ENCODE data around the gene ASPA. TPM values are rescaled to one million over a fixed set of nuclear protein-coding genes. Genes with fewer than 3 reads are reported as not detected.

ASPA gene
- total and polyA plus RNA-seq, 2 experiments from 2014 or later = 0.13 TPM; not detected in 1

DNA sequence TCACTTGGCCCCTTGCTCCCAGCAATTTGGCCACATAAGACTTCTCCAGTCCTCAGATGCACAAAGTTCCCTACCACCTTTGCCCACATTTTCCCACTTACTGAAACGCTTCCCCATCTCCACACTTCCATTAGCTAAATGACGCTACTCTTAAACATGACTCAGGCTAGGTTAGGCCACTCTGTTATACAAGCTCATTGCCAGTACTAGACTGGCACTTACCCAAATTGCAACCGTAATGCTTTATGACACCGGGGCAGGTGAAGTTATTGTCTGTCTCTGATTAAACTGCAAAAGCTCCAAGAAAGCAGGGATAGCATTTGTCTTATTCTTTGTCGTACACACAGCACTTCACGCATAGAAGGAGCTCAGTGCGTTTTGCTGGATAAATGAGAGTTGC, 29.2 kb downstream of the ASPA start:
- Histone ChIP-seq H3K4me2 (no peak overlapping the region), H3K36me3 (ENCODE audit: insufficient read depth) (no peaks in the 10 kb centered on the region; the same call in 1 of the 2 replicates), H3K27ac (ENCODE audit: low read depth) (no peak overlapping the region), H3K4me3 (no peak overlapping the region), H2AFZ (no peak overlapping the region), H3K4me1 (ENCODE audit: insufficient read depth) (peaks cover 3% of the 10 kb centered on the region), H3K9me2 (ENCODE audit: insufficient read depth) (peaks cover 8% of the 10 kb centered on the region), H3K27me3 (ENCODE audit: insufficient read depth) (no peaks in the 10 kb centered on the region), H4K20me1 (replicated peaks; ENCODE audit: insufficient read depth) (no peaks in the 10 kb centered on the region), H3K79me2 (replicated peaks; ENCODE audit: insufficient read depth) (no peaks in the 10 kb centered on the region), H3F3A (replicated peaks; ENCODE audit: low read depth) (no peaks in the 10 kb centered on the region)
- peaks cover 8% of the 10 kb centered on the region; the same call in 2 of the 3 replicates for H3K36me3 Mint-ChIP-seq (ENCODE audit: low read depth)
- no peak overlapping the region for H3K27ac Mint-ChIP-seq
- H3K4me1 Mint-ChIP-seq = peaks cover 5% of the 10 kb centered on the region
- ATAC-seq (no peak), DNase-seq (ENCODE audit: low spot score) (no peak)
- H3K9me3 Mint-ChIP-seq = peaks cover 16% of the 10 kb centered on the region
- H3K27me3 Mint-ChIP-seq (ENCODE audit: insufficient read depth, low read depth, poor library complexity) = peaks cover 6% of the 10 kb centered on the region
- no peak overlapping the region for H3K4me3 Mint-ChIP-seq
- TF ChIP-seq STAT1 (IDR thresholded peaks at IDR 0.05; ENCODE audit: unreplicated experiment) (no peak), CREB1 (CRISPR knock-in tag; IDR thresholded peaks at IDR 0.05; ENCODE audit: low read depth) (no peak), ZNF331 (CRISPR knock-in tag; IDR thresholded peaks at IDR 0.05; ENCODE audit: low read depth) (no peak), NANOG (IDR thresholded peaks at IDR 0.05; ENCODE audit: borderline replicate concordance) (no peak), EZH2phosphoT487 (IDR thresholded peaks at IDR 0.05; ENCODE audit: unreplicated experiment) (no peak)
- TF ChIP-seq, protein P1, sequence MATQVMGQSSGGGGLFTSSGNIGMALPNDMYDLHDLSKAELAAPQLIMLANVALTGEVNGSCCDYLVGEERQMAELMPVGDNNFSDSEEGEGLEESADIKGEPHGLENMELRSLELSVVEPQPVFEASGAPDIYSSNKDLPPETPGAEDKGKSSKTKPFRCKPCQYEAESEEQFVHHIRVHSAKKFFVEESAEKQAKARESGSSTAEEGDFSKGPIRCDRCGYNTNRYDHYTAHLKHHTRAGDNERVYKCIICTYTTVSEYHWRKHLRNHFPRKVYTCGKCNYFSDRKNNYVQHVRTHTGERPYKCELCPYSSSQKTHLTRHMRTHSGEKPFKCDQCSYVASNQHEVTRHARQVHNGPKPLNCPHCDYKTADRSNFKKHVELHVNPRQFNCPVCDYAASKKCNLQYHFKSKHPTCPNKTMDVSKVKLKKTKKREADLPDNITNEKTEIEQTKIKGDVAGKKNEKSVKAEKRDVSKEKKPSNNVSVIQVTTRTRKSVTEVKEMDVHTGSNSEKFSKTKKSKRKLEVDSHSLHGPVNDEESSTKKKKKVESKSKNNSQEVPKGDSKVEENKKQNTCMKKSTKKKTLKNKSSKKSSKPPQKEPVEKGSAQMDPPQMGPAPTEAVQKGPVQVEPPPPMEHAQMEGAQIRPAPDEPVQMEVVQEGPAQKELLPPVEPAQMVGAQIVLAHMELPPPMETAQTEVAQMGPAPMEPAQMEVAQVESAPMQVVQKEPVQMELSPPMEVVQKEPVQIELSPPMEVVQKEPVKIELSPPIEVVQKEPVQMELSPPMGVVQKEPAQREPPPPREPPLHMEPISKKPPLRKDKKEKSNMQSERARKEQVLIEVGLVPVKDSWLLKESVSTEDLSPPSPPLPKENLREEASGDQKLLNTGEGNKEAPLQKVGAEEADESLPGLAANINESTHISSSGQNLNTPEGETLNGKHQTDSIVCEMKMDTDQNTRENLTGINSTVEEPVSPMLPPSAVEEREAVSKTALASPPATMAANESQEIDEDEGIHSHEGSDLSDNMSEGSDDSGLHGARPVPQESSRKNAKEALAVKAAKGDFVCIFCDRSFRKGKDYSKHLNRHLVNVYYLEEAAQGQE (IDR thresholded peaks at IDR 0.05; ENCODE audit: unreplicated experiment) = no peak
- TF ChIP-seq, protein P2, sequence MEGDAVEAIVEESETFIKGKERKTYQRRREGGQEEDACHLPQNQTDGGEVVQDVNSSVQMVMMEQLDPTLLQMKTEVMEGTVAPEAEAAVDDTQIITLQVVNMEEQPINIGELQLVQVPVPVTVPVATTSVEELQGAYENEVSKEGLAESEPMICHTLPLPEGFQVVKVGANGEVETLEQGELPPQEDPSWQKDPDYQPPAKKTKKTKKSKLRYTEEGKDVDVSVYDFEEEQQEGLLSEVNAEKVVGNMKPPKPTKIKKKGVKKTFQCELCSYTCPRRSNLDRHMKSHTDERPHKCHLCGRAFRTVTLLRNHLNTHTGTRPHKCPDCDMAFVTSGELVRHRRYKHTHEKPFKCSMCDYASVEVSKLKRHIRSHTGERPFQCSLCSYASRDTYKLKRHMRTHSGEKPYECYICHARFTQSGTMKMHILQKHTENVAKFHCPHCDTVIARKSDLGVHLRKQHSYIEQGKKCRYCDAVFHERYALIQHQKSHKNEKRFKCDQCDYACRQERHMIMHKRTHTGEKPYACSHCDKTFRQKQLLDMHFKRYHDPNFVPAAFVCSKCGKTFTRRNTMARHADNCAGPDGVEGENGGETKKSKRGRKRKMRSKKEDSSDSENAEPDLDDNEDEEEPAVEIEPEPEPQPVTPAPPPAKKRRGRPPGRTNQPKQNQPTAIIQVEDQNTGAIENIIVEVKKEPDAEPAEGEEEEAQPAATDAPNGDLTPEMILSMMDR (conservative IDR thresholded peaks at IDR 0.05; ENCODE audit: low read depth in 2 of 2) = no peak

DNA sequence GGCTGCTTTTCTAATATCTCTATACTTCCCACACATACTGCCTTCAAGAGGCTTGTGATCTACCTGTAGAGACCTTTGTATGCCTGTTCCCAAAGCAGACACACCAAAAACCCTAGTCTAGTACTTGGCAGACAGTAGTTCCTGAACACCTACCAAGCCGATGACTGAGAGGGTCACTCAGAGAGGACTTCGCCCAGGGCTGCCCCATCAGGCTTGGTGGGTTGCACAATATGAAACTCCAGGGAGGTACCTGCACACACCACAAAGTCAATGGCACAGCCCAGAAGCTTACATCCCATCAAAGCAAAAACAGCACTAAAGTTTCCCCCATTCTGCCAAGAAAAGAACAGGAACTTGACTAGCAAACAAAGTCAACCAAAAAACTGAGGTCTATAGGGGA, 30.3 kb downstream of the ASPA start:
- TF ChIP-seq EZH2 (IDR thresholded peaks at IDR 0.05; ENCODE audit: low read depth, unreplicated experiment) = no peak
- TF ChIP-seq STAT1 (IDR thresholded peaks at IDR 0.05; ENCODE audit: unreplicated experiment) = no peak
- no peak for TF ChIP-seq NANOG (IDR thresholded peaks at IDR 0.05; ENCODE audit: borderline replicate concordance)
- no peak overlapping the region for H3K4me3 Mint-ChIP-seq
- no peak overlapping the region for H3K27ac ChIP-seq (ENCODE audit: low read depth)
- peaks cover 10% of the 10 kb centered on the region for H3K9me2 ChIP-seq (ENCODE audit: insufficient read depth)
- peaks cover 5% of the 10 kb centered on the region for H3K27me3 Mint-ChIP-seq (ENCODE audit: insufficient read depth, low read depth, poor library complexity)
- no peaks in the 10 kb centered on the region for H3K27me3 ChIP-seq (ENCODE audit: insufficient read depth)
- no peak overlapping the region for H3K4me2 ChIP-seq
- H3K9me3 Mint-ChIP-seq = peaks cover 9% of the 10 kb centered on the region
- ATAC-seq (no peak), DNase-seq (ENCODE audit: low spot score) (no peak)
- no peaks in the 10 kb centered on the region for H4K20me1 ChIP-seq (replicated peaks; ENCODE audit: insufficient read depth)
- peaks cover 12% of the 10 kb centered on the region for H3K4me1 Mint-ChIP-seq
- no peaks in the 10 kb centered on the region; the same call in 1 of the 2 replicates for H3K36me3 ChIP-seq (ENCODE audit: insufficient read depth)
- no peak overlapping the region for H3K27ac Mint-ChIP-seq
- H2AFZ ChIP-seq = no peak overlapping the region
- no peaks in the 10 kb centered on the region for H3F3A ChIP-seq (replicated peaks; ENCODE audit: low read depth)
- no peaks in the 10 kb centered on the region for H3K79me2 ChIP-seq (replicated peaks; ENCODE audit: insufficient read depth)
- no peak overlapping the region for H3K4me3 ChIP-seq
- H3K4me1 ChIP-seq (ENCODE audit: insufficient read depth) = peaks cover 12% of the 10 kb centered on the region
- H3K36me3 Mint-ChIP-seq (ENCODE audit: low read depth) = peaks cover 2% of the 10 kb centered on the region; the same call in 2 of the 3 replicates

Data from GM23338 (cell line).